Measurements from ENCODE around the gene ARHGEF12. TPM values are rescaled to one million over a fixed set of nuclear protein-coding genes. Genes with fewer than 3 reads are reported as not detected.

ARHGEF12 gene
- polyA plus RNA-seq, 2 of the 4 experiments (the other 2 are of a cell fraction), result 16.7 to 27.2 TPM

- TF ChIP-seq PBX3 (IDR thresholded peaks at IDR 0.05), result no peak
- no peak for TF ChIP-seq ESRRA (IDR thresholded peaks at IDR 0.05; ENCODE audit: borderline replicate concordance, low read length)
- no peak for TF ChIP-seq TFCP2L1 (CRISPR knock-in tag; IDR thresholded peaks at IDR 0.05)
- no peak for TF ChIP-seq HOXA7 (CRISPR knock-in tag; IDR thresholded peaks at IDR 0.05)
These were observed 27.2 kb downstream of the ARHGEF12 start (continued) for GRCh38 chr11:120363436-120363835.

GRCh38 chr11:120365512-120365911 is 29.3 kb downstream of the ARHGEF12 start:
- ATAC-seq (no peak), FAIRE-seq (no peak), DNase-seq (ENCODE audit: low read depth in 1 of 2, low spot score in 1 of 2) (no peak)
- ChIA-PET POLR2A (no interaction called here), CTCF (interaction anchor here (1.0 kb wide), 1 partner anchor 82 kb away, joined by 3 read pairs; no protein-coding TSS in a partner anchor)
- Histone ChIP-seq H3K9me3 (no peaks in the 10 kb centered on the region), H3K4me1 (peaks cover 3% of the 10 kb centered on the region; the same call in 1 of the 3 replicates), H3K4me2 (no peak overlapping the region), H3K27ac (no peak overlapping the region), H3K4me3 (no peak overlapping the region)
- no peak for TF ChIP-seq KDM1A (IDR thresholded peaks at IDR 0.05; ENCODE audit: low read depth)
- no peak for TF ChIP-seq HDAC2 (IDR thresholded peaks at IDR 0.05)
- no peak for TF ChIP-seq BCL3 (IDR thresholded peaks at IDR 0.05)

GRCh38 chr11:120372296-120372695 is 36.1 kb downstream of the ARHGEF12 start:
- Histone ChIP-seq H3K4me1 (peaks cover 28% of the 10 kb centered on the region), H3K4me3 (no peak overlapping the region), H3K27ac (no peak overlapping the region), H3K4me2 (peak overlapping the region; percentile 22; the same call in 1 of the 3 replicates), H3K9me3 (no peaks in the 10 kb centered on the region)
- DNase-seq (ENCODE audit: low read depth in 1 of 2, low spot score in 1 of 2) (no peak), FAIRE-seq (no peak), ATAC-seq (no peak)
- ChIA-PET CTCF (no interaction called here), POLR2A (interaction anchor here (1.2 kb wide), 1 partner anchor 36 kb away, joined by 4 read pairs; the partner anchor contains the start of gene ARHGEF12)
- TF ChIP-seq POLR2AphosphoS2 (conservative IDR thresholded peaks at IDR 0.05; ENCODE audit: low read length) (no peak), SREBF2 (IDR thresholded peaks at IDR 0.05) (no peak), NPAS2 (CRISPR knock-in tag; IDR thresholded peaks at IDR 0.05; ENCODE audit: borderline replicate concordance) (no peak), MAZ (IDR thresholded peaks at IDR 0.05; ENCODE audit: borderline replicate concordance, low read depth, low read length) (no peak), EHF (CRISPR knock-in tag; IDR thresholded peaks at IDR 0.05) (no peak), ATOH8 (CRISPR knock-in tag; IDR thresholded peaks at IDR 0.05; ENCODE audit: low read depth) (no peak), HDAC2 (IDR thresholded peaks at IDR 0.05) (no peak), RCOR1 (IDR thresholded peaks at IDR 0.05; ENCODE audit: low read depth, low read length) (no peak), TFCP2L1 (CRISPR knock-in tag; IDR thresholded peaks at IDR 0.05) (no peak)

GRCh38 chr11:120375076-120375475 is 38.9 kb downstream of the ARHGEF12 start:
- Histone ChIP-seq H3K4me1 (peaks cover 28% of the 10 kb centered on the region), H3K9me3 (no peaks in the 10 kb centered on the region), H3K4me2 (peak overlapping the region; percentile 57), H3K4me3 (no peak overlapping the region), H3K27ac (no peak overlapping the region)
- peak in 1 of 2 experiments; percentile 29 for DNase-seq (ENCODE audit: low read depth in 1 of 2, low spot score in 1 of 2)
- no peak for ATAC-seq
- 65% methylated on average over 3 of the region's 3 CpGs for WGBS (ENCODE audit: missing lambda C conversion rate)
- CTCF ChIA-PET, result no interaction called here
- TF ChIP-seq HDAC2 (IDR thresholded peaks at IDR 0.05) (no peak), KDM1A (IDR thresholded peaks at IDR 0.05; ENCODE audit: low read depth) (no peak), RARB (CRISPR knock-in tag; IDR thresholded peaks at IDR 0.05) (no peak), RCOR1 (IDR thresholded peaks at IDR 0.05; ENCODE audit: low read depth, low read length) (no peak), NFE2L2 (conservative IDR thresholded peaks at IDR 0.05; ENCODE audit: low read length) (no peak), HEYL (CRISPR knock-in tag; IDR thresholded peaks at IDR 0.05) (no peak), ATOH8 (CRISPR knock-in tag; IDR thresholded peaks at IDR 0.05; ENCODE audit: low read depth) (no peak), SREBF2 (IDR thresholded peaks at IDR 0.05) (no peak), HMGXB4 (CRISPR knock-in tag; IDR thresholded peaks at IDR 0.05; ENCODE audit: borderline replicate concordance) (no peak), KDM5A (IDR thresholded peaks at IDR 0.05) (no peak), HES2 (IDR thresholded peaks at IDR 0.05) (no peak), EP300 (IDR thresholded peaks at IDR 0.05) (no peak), E2F6 (IDR thresholded peaks at IDR 0.05; ENCODE audit: borderline replicate concordance, low read depth) (no peak), MAZ (IDR thresholded peaks at IDR 0.05; ENCODE audit: borderline replicate concordance, low read depth, low read length) (no peak), ZNF302 (CRISPR knock-in tag; IDR thresholded peaks at IDR 0.05) (no peak)
- POLR2A ChIA-PET, result no interaction called here
- no peak for FAIRE-seq
